H4 (cell line): Measurements from ENCODE around the gene RTN4RL1. TPM values are rescaled to one million over a fixed set of nuclear protein-coding genes. Genes with fewer than 3 reads are reported as not detected.

Experiments used
- DNase-seq: peaks from one replicate; pipeline ENCODE4 v3.0.0-alpha.2; 2015; ENCODE audit warnings: low spot score
- total RNA-seq: library from RNA; depleted of rRNA; stranded (reverse); fragments of >200 nt; shearing (Covaris generic); gene quantifications from 2 replicates; pipeline ENCODE4 v1.2.3, GENCODE V29; 2014

The RTN4RL1 gene
- total RNA-seq, 1 experiment from 2014 or later: 0.48 TPM

DNA sequence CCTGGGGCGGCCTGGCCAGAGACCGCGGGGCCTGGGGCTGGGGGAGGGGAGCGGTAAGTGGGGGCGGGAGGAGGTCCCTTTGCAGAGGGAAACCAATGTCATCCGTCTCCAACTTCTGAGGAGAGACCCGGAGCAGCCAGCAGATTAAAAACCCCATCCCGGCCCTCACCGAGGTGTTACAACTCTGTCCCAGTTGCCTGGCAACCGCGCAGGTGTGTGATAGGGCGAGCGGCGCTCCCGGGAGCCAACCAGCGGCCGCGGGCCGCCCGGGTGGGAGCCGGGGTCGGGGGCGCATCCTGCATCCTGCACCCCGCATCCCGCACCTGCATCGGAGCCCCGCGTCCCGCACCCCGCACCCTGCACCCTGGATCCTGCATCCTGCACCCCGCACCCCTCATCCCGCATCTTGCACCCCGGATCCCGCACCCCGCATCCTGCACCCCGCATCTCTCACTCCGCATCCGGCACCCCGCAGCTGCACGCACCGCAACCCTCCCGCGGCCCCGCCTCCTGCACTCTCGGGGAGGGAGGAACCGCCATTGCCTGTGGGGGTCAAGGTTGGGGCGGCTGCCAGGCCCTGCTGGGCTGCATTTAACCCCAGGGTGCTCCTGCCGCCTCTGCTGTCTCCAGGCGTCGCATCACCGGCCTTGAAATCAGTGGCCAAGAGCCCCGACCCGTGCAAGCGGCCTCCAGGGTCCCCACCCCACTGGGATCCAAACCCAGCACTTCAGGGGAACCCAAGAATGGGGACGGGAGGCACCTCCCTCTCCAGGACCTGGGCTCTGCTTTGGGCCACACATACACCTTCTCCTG is 47.3 kb downstream of the RTN4RL1 start:
- DNase-seq: no peak

DNA sequence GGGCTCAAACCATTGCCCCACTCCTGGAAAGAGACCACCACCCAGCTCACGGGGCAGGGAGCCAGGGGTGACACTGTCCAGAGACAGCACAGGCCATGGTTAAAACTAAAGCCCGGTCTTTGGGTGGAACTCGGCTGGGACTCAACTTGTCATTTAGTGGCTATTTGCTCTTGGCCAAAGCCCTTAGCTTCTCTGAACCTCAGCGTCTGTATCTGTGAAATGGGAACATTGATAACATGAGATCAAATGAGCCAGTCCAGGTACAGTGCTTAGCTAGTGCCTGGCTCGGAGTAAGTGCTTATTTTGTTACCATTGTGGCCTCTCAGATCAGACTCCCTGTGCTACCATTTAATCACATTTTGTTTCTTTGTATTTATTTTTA is 48.5 kb downstream of the RTN4RL1 start:
- DNase-seq: no peak

DNA sequence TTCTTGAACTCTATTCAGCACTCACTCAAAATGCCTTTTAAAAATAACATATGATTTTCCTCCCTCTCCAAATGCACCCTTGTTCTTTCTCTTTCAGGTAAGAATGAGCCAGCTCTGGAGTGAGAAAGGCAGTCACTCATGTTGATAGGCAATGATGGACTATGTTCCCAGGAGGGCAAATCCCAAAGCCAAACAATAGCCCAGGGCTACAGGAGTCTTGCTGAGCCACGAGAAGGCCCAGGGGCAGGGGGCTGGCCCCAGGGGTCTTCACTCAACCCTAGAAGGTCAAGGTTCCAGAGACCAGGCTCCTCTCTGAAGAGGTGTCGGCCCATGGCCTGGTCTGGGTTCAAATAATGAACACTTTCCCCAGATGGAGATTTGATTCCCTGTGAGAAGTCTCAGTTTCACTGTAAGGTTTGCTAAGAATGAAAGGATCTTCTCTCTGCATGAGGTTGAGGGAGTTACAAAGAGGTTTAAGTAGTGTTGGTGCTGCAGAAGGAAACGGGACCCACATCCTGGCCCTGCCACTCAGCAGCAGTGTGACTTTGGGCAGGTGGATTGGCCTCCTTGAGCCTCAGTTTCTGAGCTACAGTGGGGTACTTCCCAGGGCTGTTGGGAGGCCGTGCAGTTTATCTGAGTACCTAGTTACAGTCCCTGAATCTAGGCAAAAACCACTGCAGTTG is 49.0 kb downstream of the RTN4RL1 start:
- no peak for DNase-seq

DNA sequence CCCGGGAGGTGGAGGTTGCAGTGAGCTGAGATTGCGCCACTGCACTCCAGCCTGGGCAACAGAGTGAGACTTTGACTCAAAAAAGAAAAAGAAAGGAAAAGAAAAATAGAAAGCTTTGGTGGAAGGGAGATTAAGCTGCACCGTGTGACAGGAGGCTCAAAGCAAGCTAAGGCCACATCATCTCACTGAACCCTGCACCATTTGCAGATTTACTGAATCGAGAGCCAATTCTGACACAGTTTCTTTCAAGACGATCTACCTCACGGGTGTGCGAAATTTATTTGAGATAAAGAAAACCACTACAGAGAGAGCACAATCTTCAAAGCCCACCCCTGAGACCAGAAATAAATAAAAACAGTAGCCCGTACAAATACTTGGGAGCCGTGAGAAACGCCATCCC is 49.6 kb downstream of the RTN4RL1 start:
- no peak for DNase-seq

DNA sequence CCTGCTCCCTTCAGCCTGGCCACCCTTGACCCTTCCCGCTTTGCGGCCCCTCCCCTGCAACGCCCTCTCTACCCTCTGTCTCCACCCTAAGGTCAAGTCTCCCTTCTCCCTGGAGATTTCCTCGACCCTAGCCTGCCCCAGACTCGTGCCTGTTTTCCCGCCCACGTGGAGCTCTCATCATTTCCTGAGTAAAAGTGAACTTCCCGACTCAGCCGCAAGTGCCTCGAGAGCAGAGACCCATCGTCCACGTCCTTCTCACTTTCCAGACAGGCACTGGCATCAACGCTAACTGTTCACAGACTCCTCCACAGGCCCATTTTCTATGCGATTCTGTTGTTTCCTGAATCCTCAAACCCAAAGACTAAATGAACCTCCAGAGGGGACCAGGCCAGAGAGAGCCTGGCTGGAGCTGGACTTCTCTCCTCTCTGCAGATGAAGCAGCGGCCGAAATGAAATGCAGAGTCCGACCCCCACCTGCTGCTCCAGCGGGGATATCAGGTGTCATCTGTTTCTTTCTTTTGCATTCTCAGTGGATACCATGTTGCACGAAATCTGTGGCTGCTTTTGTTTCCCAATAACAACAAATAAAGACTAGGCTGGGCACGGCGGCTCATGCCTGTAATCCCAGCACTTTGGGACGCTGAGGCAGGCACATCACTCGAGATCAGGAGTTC is 52.5 kb downstream of the RTN4RL1 start:
- DNase-seq: no peak

DNA sequence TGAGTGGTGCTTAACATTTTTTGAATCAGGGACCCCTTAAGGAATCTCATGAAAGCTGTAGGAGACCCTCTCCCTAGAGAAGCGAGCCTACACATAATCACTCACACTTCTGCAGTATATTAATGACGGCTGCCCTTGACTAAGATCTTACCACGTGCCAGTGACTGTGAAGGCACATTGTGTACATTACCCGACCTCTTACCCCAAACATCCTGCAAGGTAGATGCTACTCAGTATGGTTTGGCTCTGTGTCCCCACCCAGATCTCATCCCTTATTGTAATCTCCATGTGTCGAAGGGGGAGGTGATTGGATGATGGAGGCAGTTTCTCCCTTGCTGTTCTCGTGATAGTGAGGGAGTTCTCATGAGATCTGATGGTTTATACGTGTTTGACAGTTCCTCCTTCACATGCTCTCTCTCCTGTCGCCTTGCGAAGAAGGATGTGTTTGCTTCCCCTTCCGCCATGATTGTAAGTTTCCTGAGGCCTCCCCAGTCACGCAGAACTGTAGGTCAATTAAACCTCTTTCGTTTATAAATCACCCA is 54.2 kb downstream of the RTN4RL1 start:
- DNase-seq: no peak

DNA sequence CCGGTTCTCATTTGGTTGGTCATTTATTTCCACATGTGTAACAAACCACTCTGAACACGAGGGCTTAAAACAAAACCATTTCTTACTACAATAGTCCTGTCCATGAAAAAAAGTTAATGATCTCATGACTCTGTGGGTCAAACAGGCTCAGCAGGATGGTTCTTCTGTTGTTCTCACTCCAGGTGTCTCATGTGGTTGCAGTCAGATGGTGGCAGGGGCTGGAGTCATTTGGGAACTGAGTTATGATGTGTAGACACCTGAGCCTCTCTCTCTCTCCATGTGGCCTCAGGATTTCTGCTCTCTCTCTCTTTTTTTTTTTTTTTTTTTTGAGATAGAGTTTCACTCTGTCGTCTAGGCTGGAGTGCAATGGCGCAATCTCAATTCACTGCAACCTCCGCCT is 55.4 kb downstream of the RTN4RL1 start:
- no peak for DNase-seq

DNA sequence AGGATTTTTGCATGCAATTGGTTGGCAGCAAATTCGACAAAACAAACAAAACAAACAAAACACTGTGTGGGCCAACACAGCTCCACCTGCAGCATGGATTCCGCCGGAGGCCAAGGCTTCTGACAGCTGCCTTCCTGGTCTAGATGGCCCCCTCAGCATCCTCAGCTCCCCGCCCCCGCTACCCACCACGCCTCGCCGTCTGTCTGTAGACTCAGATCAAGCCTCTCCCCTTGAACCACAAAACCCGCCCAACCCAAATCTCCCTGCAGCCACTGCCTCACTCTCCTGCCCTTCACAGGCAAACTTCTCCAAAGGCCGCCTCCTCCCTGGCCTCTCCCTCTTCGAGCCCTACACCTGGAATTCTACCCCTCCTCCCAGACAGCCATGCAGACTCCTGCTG is 57.9 kb downstream of the RTN4RL1 start:
- DNase-seq: no peak

DNA sequence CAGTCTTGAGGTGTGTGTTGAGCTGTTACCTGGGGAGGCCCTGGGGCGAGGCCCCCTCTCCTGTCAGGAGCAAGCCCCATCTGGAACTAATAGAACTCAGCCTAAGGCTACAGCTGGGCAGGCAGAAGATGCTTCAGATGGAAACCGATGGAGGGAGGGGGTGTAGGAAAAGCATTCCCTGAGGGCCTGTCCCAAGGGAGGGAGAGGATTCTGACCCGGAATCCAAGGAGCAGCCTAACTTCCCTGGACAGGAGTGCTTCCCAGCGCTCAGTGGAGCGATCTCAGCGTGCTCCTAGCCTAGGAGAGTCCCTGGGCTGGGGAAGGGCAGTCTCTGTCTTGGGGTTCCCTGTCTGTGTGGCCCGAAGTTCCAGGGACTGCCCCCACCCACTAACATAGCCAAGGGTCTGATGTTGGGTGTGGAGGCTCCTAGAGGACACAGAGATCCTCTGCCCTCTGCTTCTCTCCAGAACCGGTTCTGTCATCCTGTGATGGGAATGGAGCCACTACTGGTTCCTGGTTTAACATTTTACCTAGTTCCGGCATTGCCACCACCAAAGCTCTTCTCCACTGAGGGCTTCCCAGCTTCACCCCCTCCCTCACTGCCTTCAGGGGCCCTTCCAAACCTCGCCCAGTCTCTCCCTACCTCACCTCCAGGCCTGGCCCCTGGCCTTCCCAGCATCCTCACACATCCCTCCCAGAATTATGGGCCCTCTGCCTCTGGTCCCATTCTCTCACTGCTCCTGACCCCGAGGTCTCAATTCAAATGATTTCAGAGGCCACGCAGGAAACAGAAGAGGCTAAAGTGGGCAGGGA is 58.7 kb downstream of the RTN4RL1 start:
- no peak for DNase-seq

DNA sequence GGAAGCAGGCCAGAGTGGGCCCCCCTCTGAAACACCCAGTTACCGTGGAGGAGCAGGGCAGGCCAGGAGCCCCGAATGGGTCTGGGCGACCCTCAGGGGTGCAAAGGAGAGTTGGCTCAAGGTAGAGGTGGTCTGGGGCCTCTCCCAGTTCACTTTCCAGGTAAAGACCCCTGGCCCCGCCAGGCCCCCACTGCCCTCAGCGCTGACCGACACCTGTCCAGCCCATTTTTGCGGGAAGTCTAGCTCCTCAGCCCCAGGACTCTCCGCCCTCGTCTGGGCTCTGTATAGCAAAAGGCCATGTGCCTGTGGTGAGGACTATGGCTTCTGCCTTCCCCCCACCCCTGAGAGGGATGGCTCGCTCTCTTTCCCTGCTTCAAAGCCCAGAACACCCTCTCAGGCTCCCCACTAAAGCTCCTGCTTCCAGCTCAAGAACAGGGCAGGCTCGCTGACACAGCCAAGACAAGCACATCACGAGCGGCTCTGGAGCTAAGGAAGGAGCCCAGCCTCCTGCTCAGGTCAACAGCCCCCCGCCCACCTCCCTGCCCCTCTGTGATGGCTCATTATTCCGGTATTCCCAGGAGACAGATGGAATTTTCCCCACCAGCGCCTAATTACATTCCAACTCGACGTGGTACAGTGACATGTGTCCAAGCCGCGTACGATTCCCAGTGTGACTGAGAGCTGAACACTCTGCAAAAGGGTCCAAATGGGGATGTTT is 59.4 kb downstream of the RTN4RL1 start:
- DNase-seq: no peak

DNA sequence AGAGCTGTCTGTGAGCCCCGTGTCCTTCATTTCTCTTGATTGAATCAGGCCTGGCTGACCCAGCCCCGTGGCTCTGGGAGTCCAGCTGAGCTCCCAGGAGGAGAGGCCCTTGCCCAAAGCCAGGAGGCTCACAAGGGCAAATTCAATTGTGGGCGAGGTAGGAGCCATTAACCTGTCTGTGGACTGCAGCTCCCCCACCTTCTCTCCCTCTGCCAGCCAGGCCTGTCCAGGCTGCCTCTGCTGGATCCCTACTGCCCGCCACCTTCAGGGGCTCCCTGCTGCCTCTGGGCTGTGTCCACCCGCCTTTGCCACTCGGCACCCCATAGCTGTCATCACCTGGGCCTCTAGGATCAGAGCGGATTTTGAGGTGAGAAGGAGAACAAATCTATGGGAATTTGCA is 61.9 kb downstream of the RTN4RL1 start:
- no peak for DNase-seq

DNA sequence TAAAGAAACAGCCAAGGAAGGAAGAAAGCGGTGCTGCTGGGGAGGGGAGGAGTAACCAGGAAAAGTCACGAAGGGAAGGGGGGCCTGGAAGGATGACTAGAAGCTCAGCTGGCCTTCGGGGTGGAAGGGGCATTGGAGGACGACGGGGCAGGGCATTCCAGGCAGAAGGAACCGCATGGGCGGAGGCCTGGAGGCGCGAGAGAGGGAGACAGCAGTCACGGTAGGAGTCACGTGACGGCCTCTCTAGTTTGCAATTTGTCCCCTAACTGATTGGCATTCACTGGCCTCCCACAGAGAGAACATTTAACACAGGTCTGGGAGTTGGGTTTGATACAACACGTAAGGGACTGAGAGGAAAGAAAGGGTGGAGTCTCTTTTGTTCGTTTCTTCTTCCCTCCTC is 63.9 kb downstream of the RTN4RL1 start:
- no peak for DNase-seq

DNA sequence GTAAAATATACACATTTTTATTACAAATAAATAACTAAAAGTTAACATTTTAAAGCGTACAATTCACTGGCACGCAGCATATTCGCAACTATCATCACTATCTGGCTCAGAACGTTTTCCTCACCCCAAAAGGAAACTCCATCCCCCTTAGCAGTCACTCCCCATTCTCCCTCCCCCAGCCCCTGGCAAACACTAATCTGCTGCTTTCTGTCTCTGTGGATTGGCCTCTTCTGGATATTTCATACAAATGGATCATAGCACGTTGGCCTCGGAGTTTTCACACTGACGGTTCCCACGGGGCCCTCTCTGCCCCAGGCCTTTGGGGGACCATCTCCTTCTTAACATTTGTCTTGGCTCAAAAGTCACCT is 64.6 kb downstream of the RTN4RL1 start:
- DNase-seq: no peak

DNA sequence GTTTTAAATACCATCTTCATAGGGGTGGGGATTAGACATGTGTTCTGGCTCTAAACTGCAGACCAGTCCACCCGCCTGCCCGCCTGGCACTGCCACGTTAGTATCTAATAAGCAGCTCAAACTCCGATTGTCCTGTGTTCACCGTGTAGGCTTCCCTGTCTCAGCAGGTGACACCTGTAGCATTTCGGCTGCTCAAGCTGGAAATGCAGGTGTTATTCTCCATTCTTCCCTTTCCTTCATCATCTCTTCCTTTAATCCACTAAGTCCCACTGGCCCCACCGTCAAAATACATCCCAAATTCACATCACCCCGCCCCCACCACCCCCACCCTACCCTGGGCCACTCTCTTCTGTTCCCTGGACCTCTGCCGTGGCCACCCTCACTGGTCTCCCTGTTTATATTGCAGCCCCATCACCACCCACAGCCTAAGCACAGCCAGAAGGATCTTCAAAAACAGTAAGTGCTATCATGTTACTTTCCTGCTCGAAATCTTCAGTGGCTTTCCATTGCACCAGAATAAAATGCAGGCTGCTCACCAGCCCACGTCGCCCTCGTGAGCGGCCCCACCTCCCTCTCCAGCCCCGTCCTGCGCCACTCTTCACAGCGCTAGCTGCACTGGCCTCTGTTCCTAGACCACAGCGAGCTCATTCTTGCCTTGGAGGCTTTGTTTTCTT is 65.1 kb downstream of the RTN4RL1 start:
- no peak for DNase-seq

DNA sequence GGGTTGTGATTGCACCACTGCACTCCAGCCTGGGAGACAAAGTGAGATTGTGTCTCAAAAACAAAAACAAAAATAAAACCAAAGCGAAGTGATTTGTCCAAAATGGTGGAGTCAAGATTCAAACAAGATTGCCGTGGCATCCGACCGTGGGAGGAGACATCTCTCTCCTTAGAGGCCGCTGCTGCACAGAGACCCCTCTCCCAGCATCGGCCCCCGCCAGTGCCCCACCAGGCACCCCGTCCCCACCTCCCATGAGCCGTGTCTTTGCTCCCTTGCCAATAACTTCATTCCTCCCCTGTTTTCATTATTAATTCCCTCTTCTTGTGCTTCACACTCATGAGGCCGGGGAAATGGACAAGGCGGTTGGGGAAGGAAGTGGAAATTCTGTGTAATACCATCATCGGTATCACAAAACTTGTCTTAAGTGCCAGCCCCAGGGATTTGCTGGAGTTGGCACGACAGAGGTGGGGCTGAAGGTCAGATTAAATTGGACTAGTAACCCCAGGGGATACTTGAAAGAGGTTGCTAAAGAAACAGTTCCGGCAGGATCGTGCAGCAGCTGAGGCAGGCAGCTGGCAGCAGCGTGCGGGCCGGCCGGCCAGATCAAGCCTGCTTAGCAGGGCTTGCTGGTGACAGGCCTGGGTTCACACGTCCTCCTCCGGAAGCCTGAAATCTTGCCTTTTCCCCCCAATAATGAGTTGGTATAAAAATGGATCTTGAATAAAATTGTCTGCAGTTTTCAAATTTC is 66.8 kb downstream of the RTN4RL1 start:
- DNase-seq: no peak

DNA sequence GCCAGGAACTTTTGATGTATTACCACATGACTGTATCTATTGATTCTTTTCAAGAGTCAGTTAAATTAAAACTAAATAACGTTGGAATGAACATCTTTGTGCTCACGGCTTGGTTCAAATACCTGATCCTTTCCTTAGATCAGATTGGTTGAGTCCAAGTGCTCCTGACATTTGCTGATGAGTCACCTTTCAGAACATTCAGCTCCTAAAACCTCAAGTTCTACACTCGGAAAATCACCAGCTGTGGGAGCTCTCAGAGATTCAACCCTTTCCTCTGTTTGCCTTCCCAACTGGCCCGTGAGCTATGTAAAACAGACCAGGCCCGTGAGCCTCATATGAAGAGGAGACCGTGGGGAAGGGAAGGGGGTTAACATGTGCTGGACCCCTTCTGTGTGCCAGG is 68.1 kb downstream of the RTN4RL1 start:
- no peak for DNase-seq

DNA sequence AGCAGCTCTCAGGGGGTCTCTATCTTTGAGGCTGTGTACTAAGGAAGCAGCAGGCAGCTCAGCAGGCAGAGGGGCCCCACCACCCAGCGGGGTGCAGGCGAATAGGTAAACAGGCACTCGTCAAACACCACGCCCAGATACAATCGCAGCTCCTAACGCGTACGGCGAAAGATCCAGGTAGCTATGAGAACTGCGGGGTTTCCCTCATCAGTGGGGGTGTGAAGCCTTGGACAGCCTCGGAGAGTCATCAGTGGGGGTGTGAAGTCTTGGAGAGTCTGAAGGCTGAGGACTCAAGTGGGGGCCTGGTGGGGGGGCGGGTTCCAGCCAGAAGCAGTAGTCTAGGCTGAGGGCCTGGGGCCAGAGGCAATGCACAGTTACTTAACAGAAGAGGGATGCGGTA is 69.0 kb downstream of the RTN4RL1 start:
- no peak for DNase-seq

DNA sequence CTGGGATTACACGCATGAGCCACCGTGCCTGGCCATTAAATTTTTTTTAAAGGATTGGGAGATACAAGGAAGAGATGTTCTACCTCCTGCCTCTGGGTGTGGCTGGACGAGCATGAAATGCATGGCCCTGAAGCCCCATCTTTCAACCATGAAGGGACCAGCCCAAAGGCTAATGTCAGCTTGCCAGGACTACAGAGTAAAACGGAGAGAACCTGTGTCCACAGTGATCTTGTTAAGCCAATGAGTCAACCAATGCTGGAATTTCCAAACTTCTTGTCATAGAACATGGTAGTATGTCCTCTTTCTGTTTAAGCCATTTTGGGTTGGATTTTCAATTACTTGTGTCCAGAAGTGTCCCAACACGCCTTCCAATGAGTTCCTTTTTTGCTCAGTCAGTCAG is 71.3 kb downstream of the RTN4RL1 start:
- no peak for DNase-seq

DNA sequence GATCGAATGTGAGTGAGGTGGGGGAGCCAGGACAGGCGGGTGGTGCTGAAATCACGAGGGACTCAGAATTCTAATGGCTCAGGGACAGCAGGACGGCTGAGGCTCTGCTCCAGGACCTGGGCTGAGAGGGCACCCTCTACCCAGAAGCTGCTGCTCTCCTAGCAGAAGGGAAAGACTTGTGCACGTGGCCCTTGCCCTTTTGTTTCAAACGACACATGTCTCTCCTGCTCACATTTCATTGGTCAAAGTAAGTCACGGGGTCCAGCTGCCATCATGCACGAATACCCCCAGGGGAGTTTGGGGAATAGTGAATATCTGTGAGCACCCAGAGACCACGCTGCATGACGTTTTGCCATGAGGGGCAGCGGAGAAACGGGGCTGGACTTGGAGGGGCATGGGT is 73.2 kb downstream of the RTN4RL1 start:
- no peak for DNase-seq

DNA sequence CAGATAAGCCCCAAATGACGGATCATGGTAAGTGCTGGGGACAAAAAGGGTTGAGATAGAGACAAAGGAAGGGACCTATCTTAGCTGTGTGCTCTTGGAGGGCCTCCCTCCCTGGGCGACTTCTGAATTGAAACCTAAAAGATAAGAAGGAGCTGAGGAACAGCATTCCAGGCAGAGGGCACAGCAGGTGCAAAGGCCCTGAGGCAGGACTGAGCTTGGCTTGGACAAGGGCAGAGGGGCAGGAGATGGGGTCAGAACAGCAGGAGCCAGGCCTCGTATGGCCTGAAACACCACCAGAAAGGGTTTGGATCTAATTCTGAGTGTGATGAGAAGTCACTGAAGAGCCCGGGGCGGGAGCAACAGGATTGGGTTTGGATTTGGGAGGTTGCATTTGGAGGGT is 75.4 kb downstream of the RTN4RL1 start:
- no peak for DNase-seq
